HEK293T (cell line): ENCODE measurements around the gene CTIF.

Experiments
- ARNT ChIP-seq: fragments of 450-650 bp; IDR thresholded peaks from 2 replicates; pipeline ENCODE4 v1.6.1; 2017; ENCODE audit warnings: mild to moderate bottlenecking
- FOXA1 ChIP-seq: fragments of 450-650 bp; IDR thresholded peaks from 2 replicates; pipeline ENCODE4 v1.6.1; 2016; ENCODE audit warnings: mild to moderate bottlenecking
- FOXM1 ChIP-seq: fragments of 450-650 bp; IDR thresholded peaks from 2 replicates; pipeline ENCODE4 v1.6.1; 2017; ENCODE audit warnings: mild to moderate bottlenecking, borderline replicate concordance
- L3MBTL2 ChIP-seq: fragments of 450-650 bp; conservative IDR thresholded peaks from 2 replicates; pipeline ENCODE4 v1.6.1; 2016; ENCODE audit warnings: mild to moderate bottlenecking
- NFRKB ChIP-seq: fragments of 450-650 bp; IDR thresholded peaks from 2 replicates; pipeline ENCODE4 v1.6.1; 2016; ENCODE audit warnings: mild to moderate bottlenecking, moderate library complexity
- SP1 ChIP-seq: fragments of 450-650 bp; IDR thresholded peaks from 2 replicates; pipeline ENCODE4 v1.6.1; 2017
- SUZ12 ChIP-seq: fragments of 450-650 bp; IDR thresholded peaks from 2 replicates; pipeline ENCODE4 v1.6.1; 2016; ENCODE audit warnings: mild to moderate bottlenecking
- TARDBP ChIP-seq: fragments of 450-650 bp; IDR thresholded peaks from 2 replicates; pipeline ENCODE4 v1.6.1; 2016
- ZNF384 ChIP-seq: fragments of 450-650 bp; IDR thresholded peaks from 2 replicates; pipeline ENCODE4 v1.6.1; 2016

DNA sequence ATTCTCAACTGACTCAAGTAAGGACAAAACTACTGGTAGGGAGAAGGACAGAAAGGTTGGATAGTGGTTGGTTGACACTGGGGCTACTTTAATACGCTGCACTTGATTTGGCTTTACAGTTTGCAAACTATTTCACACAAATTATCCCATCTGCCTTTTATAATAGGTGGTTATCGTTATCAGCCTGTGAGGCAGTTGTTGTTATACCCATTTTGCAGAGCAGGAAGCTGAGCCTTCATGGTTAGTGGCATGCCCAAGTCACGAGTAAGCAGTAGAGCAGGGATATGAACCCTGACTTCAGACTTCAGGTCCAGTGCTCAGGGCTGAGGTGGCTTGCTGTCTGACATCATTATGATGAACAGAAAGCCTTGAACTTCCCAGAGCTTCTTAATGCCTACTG lies 5.3 kb downstream of the CTIF start:
- TF ChIP-seq SP1 (no peak), ZNF384 (no peak), NFRKB (no peak), L3MBTL2 (no peak), TARDBP (no peak), FOXA1 (no peak), ARNT (no peak), SUZ12 (no peak), FOXM1 (no peak)
